Measurements from ENCODE around the gene NADSYN1.

DNA sequence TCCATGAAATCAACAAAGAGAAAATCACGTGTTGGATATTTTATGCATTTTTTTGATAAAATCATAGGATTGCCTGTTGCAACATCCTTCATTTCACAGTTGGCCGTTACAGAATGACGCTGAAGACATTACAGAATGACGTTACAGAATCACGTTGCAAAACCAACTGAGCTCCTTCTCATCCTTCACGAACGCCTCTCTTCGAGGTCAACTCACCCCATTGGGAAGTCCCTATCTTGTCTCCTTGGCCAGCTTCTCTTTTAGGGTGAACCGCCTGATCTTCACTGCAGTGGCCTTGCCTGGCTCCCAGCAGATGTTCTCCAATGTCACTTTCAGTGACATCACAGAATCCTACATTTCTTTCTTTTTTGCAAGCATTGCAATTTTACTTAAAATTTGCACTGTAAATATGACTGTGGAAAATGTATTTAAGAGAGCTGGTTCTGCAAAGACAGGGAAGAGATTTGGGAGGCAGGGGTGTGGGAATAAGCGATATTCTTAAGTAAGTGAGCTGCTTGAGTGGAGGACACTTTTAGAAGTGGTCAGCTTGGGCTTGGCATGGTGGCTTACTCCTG is 79.1 kb downstream of the NADSYN1 start:
- no peak for TF ChIP-seq SMC3 (conservative IDR thresholded peaks at IDR 0.05; ENCODE audit: poor library complexity)
- TF ChIP-seq, protein P1, sequence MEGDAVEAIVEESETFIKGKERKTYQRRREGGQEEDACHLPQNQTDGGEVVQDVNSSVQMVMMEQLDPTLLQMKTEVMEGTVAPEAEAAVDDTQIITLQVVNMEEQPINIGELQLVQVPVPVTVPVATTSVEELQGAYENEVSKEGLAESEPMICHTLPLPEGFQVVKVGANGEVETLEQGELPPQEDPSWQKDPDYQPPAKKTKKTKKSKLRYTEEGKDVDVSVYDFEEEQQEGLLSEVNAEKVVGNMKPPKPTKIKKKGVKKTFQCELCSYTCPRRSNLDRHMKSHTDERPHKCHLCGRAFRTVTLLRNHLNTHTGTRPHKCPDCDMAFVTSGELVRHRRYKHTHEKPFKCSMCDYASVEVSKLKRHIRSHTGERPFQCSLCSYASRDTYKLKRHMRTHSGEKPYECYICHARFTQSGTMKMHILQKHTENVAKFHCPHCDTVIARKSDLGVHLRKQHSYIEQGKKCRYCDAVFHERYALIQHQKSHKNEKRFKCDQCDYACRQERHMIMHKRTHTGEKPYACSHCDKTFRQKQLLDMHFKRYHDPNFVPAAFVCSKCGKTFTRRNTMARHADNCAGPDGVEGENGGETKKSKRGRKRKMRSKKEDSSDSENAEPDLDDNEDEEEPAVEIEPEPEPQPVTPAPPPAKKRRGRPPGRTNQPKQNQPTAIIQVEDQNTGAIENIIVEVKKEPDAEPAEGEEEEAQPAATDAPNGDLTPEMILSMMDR (IDR thresholded peaks at IDR 0.05; ENCODE audit: poor library complexity, severe bottlenecking) = no peak
- TF ChIP-seq TAF1 (IDR thresholded peaks at IDR 0.05; ENCODE audit: low read depth) = no peak
- TF ChIP-seq MXI1 (conservative IDR thresholded peaks at IDR 0.05; ENCODE audit: poor library complexity, severe bottlenecking) = no peak
- TF ChIP-seq EZH2 (IDR thresholded peaks at IDR 0.05; ENCODE audit: borderline replicate concordance, insufficient read depth, low read length, poor library complexity, severe bottlenecking) = no peak
- TF ChIP-seq RAD21 (conservative IDR thresholded peaks at IDR 0.05) = no peak
- TF ChIP-seq POLR2AphosphoS5 (IDR thresholded peaks at IDR 0.05) = no peak
